OCI-M2 (cell line): ENCODE measurements around the gene ATP6V1F.

Experiments
- DNase-seq: peaks from one replicate; lab custom pipeline; 2025; ENCODE audit not compliant: unreplicated experiment; lab: John Stamatoyannopoulos, UW

Gene ATP6V1F

DNA sequence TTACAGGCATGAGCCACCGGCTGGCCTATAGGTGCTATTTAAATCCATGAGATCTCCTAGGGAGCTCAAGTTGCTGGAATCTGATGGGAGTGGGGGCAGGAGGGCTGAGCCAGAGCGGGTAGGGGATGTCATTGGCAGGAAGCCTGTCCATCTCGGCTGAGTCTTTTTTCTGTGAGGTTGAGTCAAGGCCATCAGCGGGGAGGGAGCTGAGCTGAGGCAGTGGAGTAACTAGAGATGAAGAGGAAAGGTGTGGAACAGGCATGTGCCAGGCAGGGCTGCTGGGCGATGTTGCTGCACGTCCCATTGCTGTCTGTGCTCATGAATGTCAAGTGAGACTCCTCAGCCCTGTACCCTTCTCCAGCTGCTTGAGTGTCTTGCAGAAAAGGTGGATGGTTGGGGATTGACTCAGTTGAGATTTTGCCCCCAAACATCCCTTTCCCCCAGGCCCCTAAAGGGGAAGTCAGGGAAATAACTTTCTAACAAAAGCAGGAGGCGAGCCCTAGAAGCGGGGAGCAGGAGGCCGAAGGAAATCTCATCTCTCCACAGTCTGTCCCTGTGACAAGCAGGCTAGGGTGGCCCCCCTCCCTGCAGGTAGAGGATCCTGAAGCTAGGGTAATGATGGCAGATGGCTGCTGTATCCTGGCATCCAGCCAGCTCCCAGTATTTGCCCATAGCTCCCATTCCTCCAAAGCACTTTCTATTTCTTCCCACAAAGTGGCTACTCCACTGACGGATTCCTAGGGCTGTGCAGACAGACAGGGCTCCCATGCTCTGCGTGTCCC is 5.4 kb downstream of the ATP6V1F start:
- DNase-seq: no peak

DNA sequence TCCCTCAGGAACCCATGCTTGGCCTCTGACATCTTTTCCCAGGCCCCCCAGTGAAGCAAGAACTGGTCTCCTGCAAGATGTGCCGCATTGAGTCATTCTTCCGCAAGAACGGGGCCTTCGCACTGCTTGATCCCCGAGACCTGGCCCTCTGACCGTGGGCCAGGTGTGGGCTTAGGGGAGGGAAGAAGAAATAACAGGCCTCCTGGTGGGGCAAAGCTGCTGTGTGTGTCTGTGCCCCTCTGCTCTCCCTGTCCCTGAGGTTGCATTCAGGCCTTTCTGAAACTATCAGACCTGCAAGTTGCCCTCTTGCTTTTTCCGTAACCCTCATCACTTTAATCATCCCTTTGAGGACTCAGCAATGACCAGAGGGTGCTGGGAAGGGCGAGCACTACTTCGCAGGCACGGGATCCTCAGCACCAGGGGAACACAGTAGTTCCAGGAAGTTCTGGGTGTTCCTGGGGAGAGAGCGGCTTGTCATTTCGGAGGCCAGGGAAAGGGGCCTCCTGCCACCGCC is 6.0 kb downstream of the ATP6V1F start:
- no peak for DNase-seq

DNA sequence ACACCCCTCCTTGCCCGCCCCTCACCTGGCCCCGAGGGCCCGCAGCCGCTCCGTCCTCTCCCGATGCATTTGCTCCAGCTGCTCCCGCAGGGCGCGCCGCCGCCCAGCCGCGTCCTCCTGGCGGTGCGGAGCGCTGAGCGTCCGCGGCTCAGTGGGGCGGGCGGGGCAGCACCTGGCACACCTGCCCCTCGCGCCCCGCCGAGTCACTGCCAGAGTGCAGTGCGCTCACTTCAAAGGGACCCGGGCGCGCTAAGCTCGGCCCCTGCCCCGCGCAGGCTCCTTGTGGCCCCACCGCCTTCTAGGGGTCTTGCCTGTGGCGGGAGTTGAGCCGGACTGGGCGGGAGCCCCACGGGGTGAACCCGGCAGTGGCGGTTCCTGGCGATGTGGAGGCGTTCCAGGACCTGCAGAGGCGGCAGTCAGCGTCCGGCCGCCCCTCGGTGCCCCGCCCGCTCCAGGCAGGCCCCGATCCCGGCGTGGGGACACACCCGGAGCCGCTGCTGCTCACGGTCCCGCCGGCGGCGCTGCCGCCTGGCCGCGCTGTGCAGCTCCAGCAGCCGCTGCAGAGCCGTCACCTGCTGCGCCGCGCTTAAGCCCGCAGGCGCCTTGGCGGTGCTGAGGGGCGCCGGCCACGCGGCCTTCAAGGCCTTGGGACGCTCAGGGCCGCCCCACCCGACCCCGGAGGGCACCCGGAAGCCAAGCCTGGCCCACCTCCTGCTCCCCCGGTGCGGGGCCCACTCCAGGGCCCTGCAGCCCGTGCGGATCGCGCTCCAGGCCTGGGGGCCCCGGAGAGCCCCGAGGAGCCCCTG is 6.7 kb downstream of the ATP6V1F start:
- DNase-seq: no peak

DNA sequence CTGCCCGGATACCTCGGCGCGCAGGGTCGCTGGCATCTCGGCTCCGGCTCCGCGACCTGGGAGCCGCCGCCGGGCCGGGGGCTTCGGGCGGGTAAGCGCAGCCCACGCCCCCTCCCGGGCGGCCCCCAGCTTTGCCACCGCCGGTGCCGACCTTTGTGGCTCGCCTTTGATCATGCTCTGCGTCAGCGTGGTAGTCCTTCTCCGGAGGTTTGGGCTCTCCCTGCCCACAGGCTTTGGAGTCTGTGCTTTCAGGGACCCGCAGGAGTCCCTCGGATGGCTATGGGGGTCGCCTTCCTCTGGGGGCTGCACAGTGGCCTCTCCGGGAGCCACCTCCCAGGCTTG is 7.3 kb downstream of the ATP6V1F start:
- no peak for DNase-seq

DNA sequence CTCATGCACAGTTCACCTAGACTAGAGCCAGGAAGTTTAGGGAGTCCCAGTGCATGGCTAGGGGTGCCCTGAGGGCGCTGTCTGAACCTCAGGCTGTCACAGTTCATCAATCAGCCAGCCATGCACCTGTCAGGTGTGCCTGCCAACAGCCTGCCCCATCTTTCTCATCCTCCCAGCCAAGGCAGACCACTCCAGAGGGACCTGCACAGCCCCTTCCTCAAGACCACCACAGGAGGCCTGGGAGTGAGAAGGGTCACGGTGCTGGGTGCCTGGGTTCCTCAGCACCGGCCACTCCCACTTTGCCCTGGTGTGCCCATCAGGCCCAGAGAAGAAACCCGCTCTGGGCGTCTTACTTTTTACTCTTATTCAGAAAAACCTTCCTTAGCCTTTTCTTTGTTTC is 8.4 kb downstream of the ATP6V1F start:
- no peak for DNase-seq

DNA sequence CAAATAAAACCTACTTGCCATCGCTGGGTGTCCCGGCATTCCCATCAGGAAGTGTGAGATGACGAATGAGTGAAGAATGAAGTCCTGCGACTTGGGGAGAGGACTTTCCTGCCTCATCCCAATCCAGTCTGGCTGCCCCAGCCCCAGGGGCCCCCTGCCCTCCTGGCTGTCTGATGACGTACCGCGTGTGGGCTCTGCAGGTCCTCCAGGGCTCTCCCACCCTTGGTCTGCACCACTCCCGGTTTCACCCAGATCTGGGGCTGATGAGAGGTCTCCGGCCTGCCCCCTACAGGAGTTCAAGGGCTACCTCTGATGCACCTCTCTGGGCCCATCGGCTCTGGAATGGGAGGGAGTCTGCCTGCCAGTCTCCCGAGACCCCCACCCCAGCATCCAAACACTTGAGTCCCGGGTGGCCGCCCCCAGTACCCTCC is 9.8 kb downstream of the ATP6V1F start:
- no peak for DNase-seq

DNA sequence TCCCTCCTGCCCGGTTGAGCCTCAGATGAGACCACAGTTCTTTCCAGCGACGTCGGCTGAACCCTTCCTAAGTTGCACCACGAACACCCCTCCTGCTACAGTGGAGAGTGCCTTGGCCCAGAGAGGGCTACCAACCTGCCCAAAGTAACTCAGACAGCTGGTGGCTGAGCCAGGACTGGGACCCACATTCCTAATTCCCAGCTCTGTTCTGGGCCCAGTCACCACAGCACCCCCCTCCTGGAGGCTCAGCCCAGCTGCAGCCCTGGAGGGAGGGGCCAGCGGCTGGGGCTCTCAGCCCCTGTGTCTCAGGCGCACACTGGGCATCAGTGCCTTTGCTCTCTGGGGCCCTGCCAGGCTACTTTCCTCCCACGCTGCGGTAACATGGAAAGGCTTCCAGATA is 10.6 kb downstream of the ATP6V1F start:
- DNase-seq: no peak

DNA sequence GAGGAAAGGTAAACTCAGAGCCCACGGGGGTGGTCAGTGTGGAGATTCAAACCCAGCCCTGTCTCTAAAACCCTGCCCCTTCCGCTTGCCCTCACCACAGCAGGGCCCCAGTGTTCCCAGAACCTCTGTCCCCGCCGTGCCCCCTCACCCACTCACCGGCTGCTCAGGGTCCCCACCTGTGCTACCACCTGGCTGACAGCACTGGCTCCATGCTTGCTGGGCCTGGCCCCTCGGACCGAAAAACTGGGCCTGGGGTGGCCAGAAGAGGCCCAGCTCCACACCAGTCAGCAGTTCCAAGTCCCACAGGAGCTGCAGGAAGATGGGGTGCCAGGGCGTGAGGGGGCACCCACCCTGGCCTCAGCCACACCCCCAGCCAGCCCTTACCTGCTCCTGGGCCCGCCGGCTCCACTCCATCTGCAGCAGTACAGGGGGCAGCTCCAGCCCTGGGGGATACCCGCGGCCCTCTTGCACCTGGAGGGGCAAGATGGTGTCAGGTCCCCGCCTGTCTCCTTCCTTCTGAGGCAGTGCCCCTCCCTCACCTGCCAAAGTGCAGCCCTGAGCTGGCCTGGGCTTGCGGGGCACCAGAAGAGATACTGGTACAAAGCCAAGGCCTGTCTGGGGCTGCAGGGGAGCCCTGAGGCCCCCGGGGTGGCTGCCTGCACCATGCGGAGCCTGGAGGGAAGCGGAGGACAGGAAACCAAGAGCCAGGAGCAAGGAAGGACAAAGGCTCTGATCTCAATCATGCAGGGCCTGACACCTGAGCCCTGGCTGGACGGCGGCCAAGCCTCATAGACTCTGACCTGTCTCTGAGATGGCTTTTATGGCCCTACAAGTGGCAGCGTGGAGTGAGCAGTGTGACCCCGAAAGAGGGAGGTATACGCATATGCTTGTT is 11.7 kb downstream of the ATP6V1F start:
- DNase-seq: no peak

DNA sequence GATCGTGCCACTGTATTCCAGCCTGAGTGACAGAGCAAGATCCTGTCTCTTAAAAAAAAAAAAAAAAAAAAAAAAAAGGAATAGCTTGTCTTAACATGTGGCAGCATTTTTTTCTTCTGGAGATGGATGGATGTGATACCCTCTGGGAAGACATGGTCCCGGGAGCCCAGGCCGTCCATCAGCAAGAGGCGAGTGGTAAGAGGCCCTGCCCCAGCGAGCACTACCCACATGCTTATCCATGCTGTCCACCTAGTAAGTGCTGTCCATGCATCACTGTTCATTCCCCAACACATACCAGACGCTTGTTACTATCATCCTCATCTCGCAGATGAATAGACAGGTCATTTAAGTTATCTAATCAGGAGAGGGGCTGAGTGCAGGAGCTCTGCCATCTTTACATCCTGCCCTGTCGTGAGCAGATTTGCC is 12.9 kb downstream of the ATP6V1F start:
- no peak for DNase-seq

DNA sequence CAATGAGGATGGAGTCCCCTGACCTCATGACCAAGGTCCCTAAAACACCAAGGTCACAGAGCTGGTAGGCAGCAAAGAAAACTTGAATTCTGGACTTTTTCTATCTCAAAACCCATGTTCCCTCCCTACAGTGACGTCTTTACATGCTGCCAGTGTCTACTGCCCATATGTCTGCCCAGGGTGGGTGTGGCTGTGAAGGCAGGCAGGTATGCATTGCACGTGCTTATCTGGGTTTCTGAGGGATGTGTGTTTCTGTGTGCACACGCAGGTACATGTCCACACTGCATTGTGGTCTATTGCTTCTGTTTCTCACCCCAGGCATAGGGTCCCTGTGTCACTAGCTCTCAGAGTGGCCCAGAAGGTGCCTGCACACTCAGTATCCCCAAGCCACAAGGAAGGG is 13.5 kb downstream of the ATP6V1F start:
- no peak for DNase-seq

DNA sequence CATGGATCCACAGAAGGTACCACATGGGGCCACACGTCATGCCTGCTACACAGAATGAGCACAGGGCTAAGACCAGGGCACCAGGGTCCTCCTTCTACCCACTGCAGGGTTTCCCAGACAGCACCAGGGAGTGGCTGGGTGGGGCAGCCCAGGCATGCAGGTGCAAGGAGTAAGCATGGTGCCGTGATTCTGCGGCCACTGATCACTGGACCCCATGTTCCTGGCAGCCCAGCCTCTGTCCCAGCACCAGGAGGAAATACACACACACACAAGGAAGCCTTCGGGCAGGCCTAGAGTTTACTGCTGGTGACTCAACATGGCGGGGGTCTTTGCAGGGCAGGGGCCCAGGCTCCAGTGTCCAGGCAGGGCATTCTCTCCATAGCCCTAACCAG is 13.9 kb downstream of the ATP6V1F start:
- DNase-seq: no peak

DNA sequence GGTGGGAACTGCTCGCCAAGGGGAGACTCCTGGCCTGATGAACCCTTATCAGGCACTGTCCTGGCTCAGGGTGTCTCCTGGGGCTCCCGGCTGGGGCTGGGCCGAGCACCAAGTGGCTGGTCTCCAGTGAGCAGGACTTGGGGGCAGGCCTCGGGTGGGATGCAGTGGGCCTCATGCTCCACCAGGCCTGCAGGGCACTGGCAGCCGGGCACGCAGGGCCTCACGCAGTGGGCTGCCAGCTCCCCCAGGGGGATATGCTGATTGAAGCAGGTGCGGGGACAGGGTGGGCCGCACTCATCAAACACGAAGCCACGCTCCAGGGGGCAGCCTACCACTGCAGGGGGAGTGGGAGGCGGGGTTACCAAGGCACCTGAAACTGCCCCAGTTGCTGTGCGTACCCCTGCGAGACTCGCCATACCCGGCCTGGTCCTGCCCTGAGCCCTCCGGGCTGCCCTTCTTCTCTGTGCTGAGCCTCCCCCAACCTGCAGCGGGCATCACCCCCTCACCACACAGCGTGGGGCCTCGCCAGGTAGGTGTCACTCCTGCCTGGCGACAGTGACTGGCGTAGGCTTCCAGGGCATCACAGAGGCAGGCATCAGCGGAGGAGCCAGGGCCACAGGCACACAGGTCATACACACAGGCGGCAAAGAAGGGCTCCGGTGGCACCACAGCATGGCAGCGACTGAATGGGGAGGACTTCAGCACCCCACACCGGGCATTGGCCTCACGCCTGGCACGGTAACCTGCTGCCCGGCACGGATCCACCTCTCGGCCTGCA is 14.5 kb downstream of the ATP6V1F start:
- no peak for DNase-seq

DNA sequence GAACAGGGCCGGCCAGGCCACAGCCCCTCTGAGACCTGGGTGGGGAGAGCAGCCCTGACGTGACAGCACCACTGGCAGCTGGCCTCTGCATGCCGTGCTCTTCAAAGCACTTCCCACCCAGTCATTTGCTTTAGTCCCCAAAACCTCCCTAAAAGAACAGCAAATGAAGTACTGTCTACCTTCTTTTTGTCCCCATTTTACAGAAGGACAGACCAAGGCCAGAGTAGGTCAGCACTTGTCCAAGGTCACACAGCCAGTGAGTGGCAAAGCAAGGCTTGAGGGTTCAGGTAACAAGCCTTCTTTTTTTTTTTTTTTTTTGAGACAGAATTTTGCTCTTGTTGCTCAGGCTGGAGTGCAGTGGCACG is 15.1 kb downstream of the ATP6V1F start:
- DNase-seq: no peak

DNA sequence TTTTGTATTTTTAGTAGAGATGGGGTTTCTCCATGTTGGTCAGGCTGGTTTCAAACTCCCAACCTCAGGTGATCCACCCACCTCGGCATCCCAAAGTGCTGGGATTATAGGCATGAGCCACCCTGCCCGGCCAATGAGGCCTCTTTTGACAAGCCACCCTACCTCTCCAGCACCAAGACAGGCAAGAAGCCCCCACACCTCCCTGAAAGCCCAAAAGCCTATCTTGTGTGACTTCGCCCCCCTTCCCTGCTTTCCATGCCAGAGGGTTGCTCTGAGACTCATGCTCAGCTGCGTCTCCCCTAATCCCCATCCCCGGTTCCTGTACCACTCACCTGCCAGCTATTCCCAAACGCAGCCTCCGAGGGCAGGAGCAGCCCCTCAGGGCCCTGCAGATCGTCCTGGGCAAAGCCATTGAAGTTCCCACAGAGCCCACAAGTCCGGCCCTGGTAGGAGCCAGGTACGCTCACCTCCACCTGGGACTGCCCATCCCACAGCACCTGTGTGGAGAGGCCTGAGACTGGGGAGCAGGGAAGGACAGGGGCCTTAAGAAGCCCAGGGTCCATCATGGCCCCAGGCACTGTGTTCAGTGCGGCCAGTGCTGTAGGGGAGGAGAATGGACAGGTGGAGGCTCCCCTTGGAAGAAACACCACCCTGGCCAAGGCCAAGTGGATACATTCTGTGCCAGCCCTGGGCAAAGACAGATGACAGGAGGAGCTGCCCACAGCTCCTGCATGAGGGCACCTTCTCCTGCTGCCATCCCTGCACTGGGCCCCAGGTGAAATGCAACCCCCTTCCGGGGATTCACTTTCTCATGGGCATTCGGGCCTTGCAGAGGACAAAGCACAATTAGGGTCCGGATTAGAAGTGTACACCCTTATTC is 15.8 kb downstream of the ATP6V1F start:
- no peak for DNase-seq

DNA sequence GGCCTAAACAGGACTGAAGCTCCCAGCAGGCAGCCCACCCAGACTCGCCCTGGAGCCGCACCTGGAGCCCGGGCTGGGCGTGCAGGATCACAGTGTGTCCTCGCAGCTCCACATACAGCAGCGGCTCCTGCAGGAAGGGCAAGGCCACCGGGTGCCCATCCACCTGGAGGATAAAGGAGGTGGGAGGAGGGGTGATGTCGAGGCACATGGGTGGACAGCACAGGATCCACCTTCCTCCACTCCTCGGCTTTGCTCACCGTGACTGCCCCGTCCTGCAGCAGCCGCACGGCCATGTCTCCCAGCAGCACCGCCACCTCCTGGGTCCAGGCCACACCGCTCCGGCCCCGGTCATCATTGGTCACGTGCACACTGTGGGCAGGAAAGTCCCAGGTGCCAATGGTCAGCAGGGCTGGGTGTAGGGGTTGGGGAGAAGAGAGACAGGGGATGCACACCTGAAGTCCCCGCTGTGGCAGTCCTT is 16.8 kb downstream of the ATP6V1F start:
- DNase-seq: no peak

DNA sequence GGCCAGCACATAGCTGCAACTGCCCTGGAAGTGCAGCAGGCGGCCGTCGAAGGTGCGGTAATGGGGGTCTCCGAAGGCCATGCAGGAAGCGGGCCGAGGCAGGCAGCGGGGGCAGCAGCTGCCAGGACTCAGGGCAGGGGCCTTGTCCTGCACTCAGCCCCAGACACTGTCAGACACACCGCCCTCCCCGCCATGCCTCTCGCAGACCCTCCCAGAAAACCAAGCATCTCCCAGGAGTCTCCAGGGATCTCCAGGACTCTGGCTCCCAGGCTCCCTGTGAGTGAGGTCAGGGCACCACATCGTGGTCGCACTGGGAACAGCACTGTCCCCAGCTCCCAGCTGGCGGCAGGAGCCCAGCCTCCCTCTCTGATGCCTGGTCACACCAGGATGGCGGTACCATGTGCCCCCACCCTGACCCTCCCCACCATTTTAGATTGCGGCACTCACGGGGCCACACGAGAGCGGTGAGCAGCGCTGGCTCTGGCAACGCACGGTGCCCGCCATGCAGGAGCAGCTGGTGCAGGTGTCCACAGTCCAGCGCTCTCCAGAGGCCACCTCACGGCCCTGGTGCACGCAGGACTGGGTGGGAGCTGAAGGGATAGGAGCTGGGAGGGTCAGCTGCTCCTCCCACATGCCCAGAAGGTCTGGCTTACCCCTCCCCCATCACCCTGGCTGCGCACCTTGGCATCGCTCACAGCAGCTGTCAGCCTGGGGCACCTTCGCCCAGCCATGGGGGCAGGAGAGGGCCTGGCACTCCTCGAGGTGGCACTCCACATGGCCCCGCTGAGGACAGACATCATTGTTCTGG is 17.5 kb downstream of the ATP6V1F start:
- no peak for DNase-seq

DNA sequence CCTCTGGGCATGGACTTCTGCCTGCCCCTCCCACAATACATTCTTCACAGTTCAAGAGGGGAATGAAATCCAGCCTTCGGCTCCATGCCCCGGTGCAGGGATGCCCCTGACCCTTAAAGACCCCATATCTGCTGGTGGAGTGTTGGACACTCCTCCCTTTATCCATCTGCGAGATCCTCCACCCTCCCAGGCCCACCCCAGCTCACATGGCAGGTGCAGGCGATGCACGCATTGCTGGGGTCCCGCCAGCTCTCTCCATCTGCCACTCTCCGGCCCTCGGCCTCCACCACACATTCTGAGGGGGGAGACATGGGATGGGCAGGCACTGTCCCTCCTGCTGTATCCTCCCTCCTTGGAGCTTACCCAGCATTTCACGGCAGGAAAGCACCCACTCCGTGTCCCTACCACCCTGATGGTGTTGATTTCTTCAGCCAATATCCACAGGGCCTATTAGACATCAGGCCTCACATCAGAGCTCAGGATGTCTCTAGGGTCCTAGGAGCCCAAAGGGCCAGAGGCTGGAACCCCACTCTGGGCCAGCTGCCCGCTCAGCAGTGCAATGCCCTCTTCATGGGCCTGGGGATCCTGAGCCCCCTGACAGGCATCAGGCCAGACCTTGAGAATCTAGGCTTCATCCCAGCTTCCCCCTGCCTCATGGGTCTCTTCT is 18.3 kb downstream of the ATP6V1F start:
- no peak for DNase-seq

DNA sequence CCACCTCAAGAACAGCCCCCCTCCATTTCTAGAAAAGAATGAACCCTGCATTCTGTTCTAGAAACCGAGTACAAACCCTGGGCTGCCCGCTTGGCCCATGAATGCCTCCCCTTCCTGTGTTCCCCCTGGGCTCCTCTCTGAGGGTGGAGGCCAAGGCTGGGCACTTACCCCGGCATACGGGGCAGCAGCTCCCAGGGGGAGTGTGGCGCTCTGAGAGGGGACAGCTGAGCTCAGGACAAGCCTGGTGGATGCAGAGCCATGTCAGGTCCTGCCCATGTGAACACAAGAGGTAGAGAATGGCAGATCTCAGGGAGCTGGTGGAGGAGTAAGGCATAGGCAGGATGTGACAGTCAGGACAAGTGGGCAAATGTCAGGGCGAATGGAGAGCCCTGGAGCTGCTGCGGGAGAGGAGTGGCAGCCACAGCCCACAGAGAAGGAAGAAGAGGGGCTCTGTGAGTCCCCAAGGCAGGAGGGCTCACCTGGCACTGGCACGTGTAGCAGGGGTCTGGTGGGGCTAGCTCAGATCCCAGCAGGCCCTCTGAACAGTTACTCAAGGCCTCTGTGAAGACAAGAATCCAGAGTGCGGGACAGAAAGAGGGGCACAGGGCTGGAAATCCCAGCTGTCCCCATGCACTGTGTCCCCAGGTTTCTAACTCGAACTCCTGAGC is 18.9 kb downstream of the ATP6V1F start:
- no peak for DNase-seq
